ENCODE results near the gene TGDS.
A peak's percentile ranks its signal among the peaks of the same experiment; 100 is the strongest.

TGDS gene

DNA sequence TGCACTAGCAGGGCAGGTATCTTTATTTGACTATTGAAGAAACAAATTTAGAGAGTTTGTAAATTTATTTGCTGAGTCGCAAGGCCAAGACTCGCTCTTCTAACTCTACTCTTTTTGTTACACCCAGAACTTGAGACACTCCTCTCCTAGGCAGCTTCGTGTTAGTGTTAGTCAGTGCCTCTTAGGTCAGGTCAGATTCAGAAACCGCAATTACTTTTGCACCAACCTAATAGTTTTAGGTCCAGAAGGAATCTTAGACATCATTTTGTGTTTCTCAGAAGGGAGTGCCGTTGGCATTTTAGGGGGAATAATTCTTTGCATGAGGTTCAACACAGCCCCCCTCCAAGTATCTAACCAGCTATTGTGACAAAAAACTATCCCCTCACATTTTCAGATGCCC, 14.5 kb upstream of the TGDS start:
- no peak overlapping the region for H3K4me3 ChIP-seq (ENCODE audit: low read length)
- DNase-seq (ENCODE audit: low read depth): no peak
- TF ChIP-seq CTCF (conservative IDR thresholded peaks at IDR 0.05; ENCODE audit: low read depth, low read length): no peak

- TF ChIP-seq CTCF (conservative IDR thresholded peaks at IDR 0.05; ENCODE audit: low read depth, low read length): no peak
- DNase-seq (ENCODE audit: low read depth): no peak
- no peak overlapping the region for H3K4me3 ChIP-seq (ENCODE audit: low read length)
Observed at GRCh38 chr13:94609196-94609595, 13.2 kb upstream of the TGDS start.

DNA sequence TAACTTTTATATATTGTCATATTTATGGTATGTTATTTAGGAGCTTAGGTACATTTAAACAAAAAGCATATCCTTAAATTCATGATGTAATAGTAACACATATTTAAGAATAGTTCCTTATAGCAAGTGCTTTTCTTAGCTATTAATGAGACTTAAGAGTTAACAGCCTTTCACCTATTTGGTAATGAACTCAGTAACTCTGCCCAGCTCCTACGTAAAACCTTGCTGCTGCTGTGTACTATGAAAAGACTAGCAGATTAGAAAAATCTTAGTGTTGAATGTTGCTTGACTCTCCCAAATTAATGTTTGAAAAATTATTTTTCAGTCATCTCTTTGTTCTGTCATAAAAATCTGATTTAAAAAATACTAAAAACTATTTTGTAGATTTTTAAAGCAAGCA, 12.6 kb upstream of the TGDS start:
- no peak for TF ChIP-seq CTCF (conservative IDR thresholded peaks at IDR 0.05; ENCODE audit: low read depth, low read length)
- H3K4me3 ChIP-seq (ENCODE audit: low read length): no peak overlapping the region
- no peak for DNase-seq (ENCODE audit: low read depth)

DNA sequence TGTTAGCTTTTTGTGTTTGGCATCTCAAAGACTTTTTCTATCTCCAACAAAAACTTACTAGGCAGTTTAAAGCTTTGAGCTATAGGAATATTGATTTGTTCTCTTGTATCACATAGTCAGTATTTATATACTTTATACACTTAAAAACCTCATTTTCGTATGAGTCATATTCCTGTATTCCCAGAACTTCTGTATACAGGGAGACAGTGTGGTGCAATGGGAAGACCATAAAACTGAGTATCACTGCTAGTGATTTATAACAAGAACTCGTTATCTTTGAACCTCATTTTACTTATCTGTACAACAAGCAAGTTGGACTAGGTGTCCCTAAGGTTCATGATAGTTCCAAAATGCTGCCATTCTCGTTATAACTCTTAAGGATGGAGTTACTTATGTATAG, 12.0 kb upstream of the TGDS start:
- TF ChIP-seq CTCF (conservative IDR thresholded peaks at IDR 0.05; ENCODE audit: low read depth, low read length): no peak
- DNase-seq (ENCODE audit: low read depth): no peak
- no peak overlapping the region for H3K4me3 ChIP-seq (ENCODE audit: low read length)

DNA sequence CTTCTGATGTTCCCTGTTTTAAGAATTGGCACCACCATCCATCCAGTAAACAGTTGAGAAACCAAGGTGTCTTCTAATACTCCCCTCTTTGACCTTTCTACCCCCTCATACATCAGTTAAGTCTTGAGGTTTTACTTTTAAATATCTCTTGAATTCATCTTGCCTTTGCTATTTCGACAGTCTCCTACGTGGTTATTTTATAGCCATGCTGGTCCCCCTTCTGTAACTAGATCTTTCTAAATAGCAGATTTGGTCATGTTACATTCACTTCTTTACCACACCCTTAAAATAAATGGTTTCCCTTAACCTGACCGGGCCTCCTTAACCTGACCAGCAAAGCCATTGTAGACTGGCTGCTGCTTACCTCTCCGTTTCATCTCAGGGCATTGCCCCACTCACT, 11.1 kb upstream of the TGDS start:
- TF ChIP-seq CTCF (conservative IDR thresholded peaks at IDR 0.05; ENCODE audit: low read depth, low read length): no peak
- no peak overlapping the region for H3K4me3 ChIP-seq (ENCODE audit: low read length)
- no peak for DNase-seq (ENCODE audit: low read depth)

DNA sequence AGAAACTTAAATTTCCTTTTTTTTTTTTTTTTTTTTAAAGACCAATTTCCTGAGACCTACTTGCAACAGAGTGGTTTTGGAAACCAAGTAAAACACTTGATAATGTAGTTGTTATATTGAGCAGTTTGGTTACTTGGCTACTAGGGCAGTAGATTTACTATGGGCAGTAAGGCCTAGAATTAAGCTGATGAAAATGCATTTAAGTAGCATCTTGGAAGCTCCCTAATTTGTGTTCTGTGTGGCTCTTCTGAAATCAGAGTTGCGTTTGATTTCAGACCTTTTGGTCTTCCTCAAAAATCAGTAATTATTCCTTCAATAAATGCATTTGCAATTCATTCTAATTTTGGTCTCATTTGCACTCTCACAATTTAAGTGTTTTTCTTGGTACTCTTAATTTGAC, 6.5 kb upstream of the TGDS start:
- DNase-seq (ENCODE audit: low read depth): no peak
- no peak for TF ChIP-seq CTCF (conservative IDR thresholded peaks at IDR 0.05; ENCODE audit: low read depth, low read length)
- peak overlapping the region; percentile 94 for H3K4me3 ChIP-seq (ENCODE audit: low read length)

DNA sequence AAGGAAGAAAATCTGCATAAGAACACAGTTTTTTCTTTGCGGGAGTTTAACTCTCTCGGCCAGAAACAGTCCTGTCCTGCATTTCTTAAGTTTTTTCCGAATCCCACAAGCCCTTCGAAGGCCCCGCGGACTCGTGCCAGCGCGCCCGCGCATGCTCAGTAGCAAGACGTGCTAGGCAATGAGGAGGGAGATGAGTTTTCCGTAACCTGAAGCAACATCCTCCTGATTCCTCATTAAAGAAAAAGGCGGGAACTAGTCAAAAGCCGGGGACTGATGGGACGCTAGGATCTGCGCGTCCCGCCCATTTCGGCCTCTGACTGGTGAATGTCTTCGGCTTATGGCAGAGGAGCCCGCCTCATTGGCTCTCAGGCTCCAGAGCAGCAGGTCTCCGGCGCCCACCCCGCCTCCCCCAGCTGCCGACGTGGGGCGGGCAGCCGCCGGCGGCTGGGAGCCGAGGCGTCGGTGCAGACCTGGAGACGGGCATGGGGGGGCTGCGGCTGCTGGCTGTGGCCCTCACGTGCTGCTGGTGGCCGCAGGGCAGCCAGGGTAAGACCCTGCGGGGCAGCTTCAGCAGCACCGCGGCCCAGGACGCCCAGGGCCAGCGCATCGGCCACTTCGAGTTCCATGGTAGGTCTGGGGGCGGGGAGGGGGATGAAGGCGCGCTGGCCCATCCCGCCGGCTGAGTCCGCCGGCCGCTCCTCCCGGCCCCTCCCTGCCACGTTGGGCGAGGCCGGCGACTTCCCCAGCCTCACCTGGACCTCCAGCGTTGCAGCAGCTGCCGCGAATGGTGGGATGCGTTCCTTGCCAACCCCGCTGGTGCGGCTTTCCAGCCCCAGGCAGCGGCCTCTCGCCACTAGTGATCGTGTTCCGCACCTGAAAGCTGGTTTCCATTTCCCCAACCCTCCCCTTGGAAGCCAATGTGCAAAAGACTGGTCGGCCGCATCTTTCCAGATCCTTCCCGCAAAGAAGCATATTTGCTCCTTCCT, 5.8 kb upstream of the TGDS start, which contains the start of gene GPR180:
Gene GPR180 (plus strand): TSS at position 412 of the 986 bp plus-strand sequence. CDS start 71 bp downstream, at position 483.
- DNase-seq (ENCODE audit: low read depth): peak; percentile 99
- no peak for TF ChIP-seq CTCF (conservative IDR thresholded peaks at IDR 0.05; ENCODE audit: low read depth, low read length)
- H3K4me3 ChIP-seq (ENCODE audit: low read length): peak within 1 kb of the TSS; percentile 94

Data from retinal pigment epithelial cell (primary cell).